Mucosa of descending colon (tissue), 3 donors: ENCODE data around the gene ZNF841. TPM values are rescaled to one million over a fixed set of nuclear protein-coding genes. Genes with fewer than 3 reads are reported as not detected.
A peak's percentile ranks its signal among the peaks of the same experiment; 100 is the strongest.

ENCODE experiments used
- ATAC-seq: fragments of 200-7000 bp; cut with Tn5 transposase; one replicate; pipeline ENCODE4 v1.9.1; 2020; ENCODE audit warnings: mild to moderate bottlenecking, moderate library complexity
- DNase-seq, 3 donors: peaks; one replicate each; pipeline ENCODE4 v3.0.0-alpha.2; 2020
- H3K36me3 ChIP-seq: fragments of 200-600 bp; one replicate; pipeline ENCODE4 v1.8.0; 2021; ENCODE audit warnings: low read depth, mild to moderate bottlenecking
- H3K4me1 ChIP-seq: fragments of 200-600 bp; one replicate; pipeline ENCODE4 v1.8.0; 2021; ENCODE audit warnings: low read depth, mild to moderate bottlenecking
- H3K4me3 ChIP-seq: fragments of 200-600 bp; one replicate; pipeline ENCODE4 v1.8.0; 2021; ENCODE audit warnings: mild to moderate bottlenecking
- H3K9me3 ChIP-seq: fragments of 200-600 bp; one replicate; pipeline ENCODE4 v1.8.0; 2021; ENCODE audit warnings: mild to moderate bottlenecking
- CTCF ChIP-seq: fragments of 200-600 bp; IDR thresholded peaks from one replicate; pipeline ENCODE4 v1.8.0; 2022; ENCODE audit warnings: antibody characterized with exemption, mild to moderate bottlenecking
- intact Hi-C, 2 donors: fragments of 100-400 bp; cut with DNase I in 1 of 2; cut with micrococcal nuclease in 1 of 2; formaldehyde crosslinking; loops; one replicate each; pipeline versions ENCODE4 v1.11.0 to v1.11.1; 2022; cut with DNase I, micrococcal nuclease
- total RNA-seq, 3 donors: library from RNA; stranded (reverse); fragmentation: NEBNext Ultra II Directional in 2 of 3; extraction: Animal tissue kit (Norgen Biotek cat#: 25700) in 2 of 3; gene quantifications; one replicate each; pipeline versions ENCODE4 v1.2.1 to v1.2.4, GENCODE V29; 2021 to 2023
- donor health status: DM: no; HTN: no; CAD: no; lungs with moderate emphysema.
- donor health status: DM: no; HTN: no; CAD: no.
- donor health status: DM: no; HTN: yes; CAD: no.

ZNF841 gene
- total RNA-seq, 3 donors from 2014 or later = 13.4 to 22.4 (median 20.1) TPM

DNA sequence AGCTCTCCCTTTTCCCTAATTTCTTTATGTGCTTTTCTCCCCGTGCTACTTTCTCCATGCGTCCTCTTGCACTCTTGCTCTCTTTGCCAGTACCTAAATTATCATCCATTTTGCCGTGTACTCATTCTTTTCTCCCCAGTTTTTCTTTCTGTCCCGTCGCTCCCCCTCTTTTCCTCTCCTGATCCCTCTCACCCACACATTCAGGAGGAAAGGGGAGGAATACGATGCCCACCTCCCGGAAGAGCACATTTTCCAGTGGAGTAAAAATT lies 43.4 kb upstream of the ZNF841 start:
- ATAC-seq (no peak), DNase-seq (no peak)
- H3K4me3 ChIP-seq = peak overlapping the region; percentile 34
- intact Hi-C loops = loop anchor here (2.0 to 10.0 kb wide), 2 partner anchors 96 to 98 kb away; no protein-coding TSS in a partner anchor
- peaks cover 18% of the 10 kb centered on the region for H3K9me3 ChIP-seq
- peaks cover 14% of the 10 kb centered on the region for H3K4me1 ChIP-seq
- TF ChIP-seq CTCF = no peak
- H3K36me3 ChIP-seq = no peaks in the 10 kb centered on the region

GRCh38 chr19:52138278-52138982 lies 42.9 kb upstream of the ZNF841 start:
- Histone ChIP-seq H3K4me3 (no peak overlapping the region), H3K4me1 (peaks cover 14% of the 10 kb centered on the region), H3K9me3 (peaks cover 23% of the 10 kb centered on the region), H3K36me3 (no peaks in the 10 kb centered on the region)
- ATAC-seq (no peak), DNase-seq (peak in 2 of 3 donors; percentile 34 to 40)
- intact Hi-C loops = loop anchor here (2.0 to 10.0 kb wide), 2 partner anchors 96 to 98 kb away; no protein-coding TSS in a partner anchor
- TF ChIP-seq CTCF = no peak

GRCh38 chr19:52120286-52120685 lies 24.7 kb upstream of the ZNF841 start:
- TF ChIP-seq CTCF = no peak
- intact Hi-C loops = no loop called here

GRCh38 chr19:52115526-52116053 lies 20.0 kb upstream of the ZNF841 start:
- no peak for TF ChIP-seq CTCF
- no peaks in the 10 kb centered on the region for H3K4me1 ChIP-seq
- ATAC-seq (no peak), DNase-seq (no peak)
- H3K9me3 ChIP-seq = peaks cover 100% of the 10 kb centered on the region
- no peak overlapping the region for H3K4me3 ChIP-seq
- intact Hi-C loops = no loop called here
- peaks cover 10% of the 10 kb centered on the region for H3K36me3 ChIP-seq

More at GRCh38 chr19:52120286-52120685, 24.7 kb upstream of the ZNF841 start:
- ATAC-seq (no peak), DNase-seq (no peak)
- Histone ChIP-seq H3K4me1 (no peaks in the 10 kb centered on the region), H3K9me3 (peaks cover 100% of the 10 kb centered on the region), H3K36me3 (peaks cover 28% of the 10 kb centered on the region), H3K4me3 (no peak overlapping the region)

DNA sequence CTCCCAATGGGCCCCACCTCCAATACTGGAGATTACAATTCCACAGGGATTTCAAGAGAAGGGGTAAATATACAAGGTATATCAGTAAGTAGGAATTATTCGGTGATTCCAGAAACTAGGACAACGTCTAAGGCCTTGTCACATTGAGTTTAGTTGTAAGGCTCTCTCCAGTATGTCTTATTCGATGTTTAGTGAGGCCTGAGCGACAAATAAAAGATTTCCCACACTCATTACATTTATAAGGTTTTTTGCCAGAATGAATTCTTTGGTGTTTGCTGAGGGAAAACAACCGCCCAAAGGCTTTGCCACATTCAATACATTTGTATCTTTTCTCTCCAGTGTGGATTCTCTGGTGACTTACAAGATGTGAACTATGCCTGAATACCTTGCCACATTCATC lies 19.1 kb upstream of the ZNF841 start:
- intact Hi-C loops = no loop called here
- DNase-seq = no peak
- ATAC-seq = no peak
- no peaks in the 10 kb centered on the region for H3K4me1 ChIP-seq
- no peak for TF ChIP-seq CTCF
- H3K4me3 ChIP-seq = no peak overlapping the region
- H3K9me3 ChIP-seq = peaks cover 100% of the 10 kb centered on the region
- peaks cover 10% of the 10 kb centered on the region for H3K36me3 ChIP-seq
